ENCODE data around the gene TXLNA. TPM values are rescaled to one million over a fixed set of nuclear protein-coding genes. Genes with fewer than 3 reads are reported as not detected.

The TXLNA gene
- total RNA-seq, 1 experiment from 2014 or later, result 35.0 TPM

- TF ChIP-seq CTCF (IDR thresholded peaks at IDR 0.05; ENCODE audit: insufficient read depth in 1 of 2, low read depth in 1 of 2, low read length in 1 of 2, severe bottlenecking in 1 of 2, unreplicated experiment in 1 of 2), result no peak
- intact Hi-C loops (cut with micrococcal nuclease; ENCODE audit: unreplicated experiment), result no loop called here
- no peaks in the 10 kb centered on the region for H3K9me3 ChIP-seq
- no peaks in the 10 kb centered on the region for H3K27me3 ChIP-seq (replicated peaks; ENCODE audit: control insufficient read depth, insufficient read depth, low read length)
- no peaks in the 10 kb centered on the region for H3K36me3 ChIP-seq (ENCODE audit: control insufficient read depth, insufficient read depth, low read length)
- Mint-ChIP-seq H3K27me3 (ENCODE audit: insufficient read depth, unreplicated experiment) (no peaks in the 10 kb centered on the region), H3K36me3 (ENCODE audit: insufficient read depth, unreplicated experiment) (no peaks in the 10 kb centered on the region), H3K9me3 (ENCODE audit: unreplicated experiment) (no peaks in the 10 kb centered on the region), H3K4me3 (ENCODE audit: unreplicated experiment) (no peak overlapping the region), H3K27ac (ENCODE audit: unreplicated experiment) (no peak overlapping the region), H3K4me1 (ENCODE audit: low read depth, unreplicated experiment) (no peaks in the 10 kb centered on the region)
- ChIA-PET POLR2A (no interaction called here), CTCF (no interaction called here)
- H3K4me1 ChIP-seq, result no peaks in the 10 kb centered on the region
- no TSS peak for BruUV-seq (replicated peaks)
- DNase-seq, result no peak
- no peak overlapping the region for H3K4me3 ChIP-seq (ENCODE audit: low read depth, low read length)
These were observed 68.0 kb downstream of the TXLNA start for GRCh38 chr1:32247452-32247851.

Other genes with a start within 250 kb of the TXLNA start
- 150 and 169 TPM in 2 replicates for gene PTP4A2, start 241.3 kb upstream of the TXLNA start, total RNA-seq (2022)
- 131 and 137 TPM in 2 replicates for gene KHDRBS1, start 165.8 kb upstream of the TXLNA start, total RNA-seq (2022)
- 9.8 and 12.1 TPM in 2 replicates for gene TMEM39B, start 106.7 kb upstream of the TXLNA start, total RNA-seq (2022)
- gene KPNA6, start 71.6 kb upstream of the TXLNA start, total RNA-seq (2022), result 49.8 and 52.8 TPM in 2 replicates
- gene CCDC28B, start 20.9 kb downstream of the TXLNA start, total RNA-seq (2022), result 3.7 and 3.9 TPM in 2 replicates
- 3.4 and 3.5 TPM in 2 replicates for gene IQCC, start 26.0 kb downstream of the TXLNA start, total RNA-seq (2022)
- not detected in 2 replicates for gene DCDC2B, start 29.4 kb downstream of the TXLNA start, total RNA-seq (2022)
- gene TMEM234, start 42.7 kb downstream of the TXLNA start, total RNA-seq (2022), result 11.5 and 12.0 TPM in 2 replicates
- 128 and 153 TPM in 2 replicates for gene EIF3I, start 42.7 kb downstream of the TXLNA start, total RNA-seq (2022)
- gene FAM167B, start 67.5 kb downstream of the TXLNA start, total RNA-seq (2022), result 0.34 and 0.70 TPM in 2 replicates
- gene LCK, start 71.6 kb downstream of the TXLNA start, total RNA-seq (2022), result 0.39 TPM in 1 of 2 replicates, not detected in the other
- 116 and 117 TPM in 2 replicates for gene HDAC1, start 112.4 kb downstream of the TXLNA start, total RNA-seq (2022)
- 150 and 159 TPM in 2 replicates for gene MARCKSL1, start 156.6 kb downstream of the TXLNA start, total RNA-seq (2022)
- 2.1 and 2.6 TPM in 2 replicates for gene FAM229A, start 182.8 kb downstream of the TXLNA start, total RNA-seq (2022)
- 2.5 and 2.6 TPM in 2 replicates for gene TSSK3, start 182.9 kb downstream of the TXLNA start, total RNA-seq (2022)
- 32.5 and 33.2 TPM in 2 replicates for gene BSDC1, start 214.8 kb downstream of the TXLNA start, total RNA-seq (2022)